Sigmoid colon (tissue), 4 donors: ENCODE data around the gene PRDX1.

ENCODE experiments used
- EP300 ChIP-seq, 4 donors: sonication (generic); formaldehyde crosslinking; IDR thresholded peaks; one replicate each; pipeline ENCODE4 v1.6.1; 2017; ENCODE audit warnings: antibody characterized with exemption in 4 of 4
- POLR2A ChIP-seq, 2 donors: fragments of 450-650 bp; IDR thresholded peaks; one replicate each; pipeline ENCODE4 v1.6.1; 2016; ENCODE audit warnings: antibody characterized with exemption in 2 of 2, mild to moderate bottlenecking in 2 of 2, moderate library complexity in 2 of 2
- POLR2AphosphoS5 ChIP-seq, 4 donors: sonication (generic); formaldehyde crosslinking; IDR thresholded peaks; one replicate each; pipeline ENCODE4 v1.6.1; 2017; ENCODE audit warnings: antibody characterized with exemption in 4 of 4
- TF ChIP-seq, protein P1 (sequence below), 4 experiments: fragments of 450-650 bp in 3 of 4; fragments of 200-600 bp in 1 of 4; IDR thresholded peaks; one replicate each; pipeline ENCODE4 v1.5.1; 2016 to 2019; ENCODE audit warnings: antibody characterized with exemption in 4 of 4, mild to moderate bottlenecking in 3 of 4, moderate library complexity in 2 of 4

DNA sequence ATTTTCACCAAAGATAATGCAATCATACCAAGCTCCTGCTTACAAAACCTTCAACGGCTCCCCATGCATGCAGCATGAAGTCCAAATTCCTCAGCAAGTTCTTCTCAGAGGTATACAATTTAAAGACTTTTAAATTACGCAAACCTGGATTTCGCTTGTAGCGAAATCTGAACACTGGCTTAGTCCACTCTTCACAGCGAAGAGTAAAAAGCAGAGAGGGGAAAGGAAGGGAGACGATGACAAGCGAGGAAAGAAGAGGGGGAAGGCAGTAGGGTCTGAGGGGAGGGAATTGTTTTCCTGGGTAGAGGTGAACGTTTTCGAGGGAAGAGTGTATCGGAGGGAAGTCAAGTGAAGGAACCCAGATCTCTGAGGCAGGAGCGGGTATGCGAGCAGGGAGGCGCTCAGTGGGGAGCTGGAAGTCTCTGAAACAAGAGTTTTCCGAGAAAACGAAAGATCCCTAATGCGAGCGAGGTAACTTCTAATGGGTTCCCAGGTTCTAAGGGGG is 31.5 kb downstream of the PRDX1 start:
- TF ChIP-seq, protein P1, sequence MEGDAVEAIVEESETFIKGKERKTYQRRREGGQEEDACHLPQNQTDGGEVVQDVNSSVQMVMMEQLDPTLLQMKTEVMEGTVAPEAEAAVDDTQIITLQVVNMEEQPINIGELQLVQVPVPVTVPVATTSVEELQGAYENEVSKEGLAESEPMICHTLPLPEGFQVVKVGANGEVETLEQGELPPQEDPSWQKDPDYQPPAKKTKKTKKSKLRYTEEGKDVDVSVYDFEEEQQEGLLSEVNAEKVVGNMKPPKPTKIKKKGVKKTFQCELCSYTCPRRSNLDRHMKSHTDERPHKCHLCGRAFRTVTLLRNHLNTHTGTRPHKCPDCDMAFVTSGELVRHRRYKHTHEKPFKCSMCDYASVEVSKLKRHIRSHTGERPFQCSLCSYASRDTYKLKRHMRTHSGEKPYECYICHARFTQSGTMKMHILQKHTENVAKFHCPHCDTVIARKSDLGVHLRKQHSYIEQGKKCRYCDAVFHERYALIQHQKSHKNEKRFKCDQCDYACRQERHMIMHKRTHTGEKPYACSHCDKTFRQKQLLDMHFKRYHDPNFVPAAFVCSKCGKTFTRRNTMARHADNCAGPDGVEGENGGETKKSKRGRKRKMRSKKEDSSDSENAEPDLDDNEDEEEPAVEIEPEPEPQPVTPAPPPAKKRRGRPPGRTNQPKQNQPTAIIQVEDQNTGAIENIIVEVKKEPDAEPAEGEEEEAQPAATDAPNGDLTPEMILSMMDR (IDR thresholded peaks at IDR 0.05): no peak
- TF ChIP-seq POLR2A (IDR thresholded peaks at IDR 0.05) (no peak), POLR2AphosphoS5 (IDR thresholded peaks at IDR 0.05) (no peak), EP300 (IDR thresholded peaks at IDR 0.05) (no peak)
